Thymus (tissue), 11 donors: ENCODE results near the gene ZNF581. TPM values are rescaled to one million over a fixed set of nuclear protein-coding genes. Genes with fewer than 3 reads are reported as not detected.
A peak's percentile ranks its signal among the peaks of the same experiment; 100 is the strongest.

Experiments used
- DNase-seq, 9 donors: peaks; one replicate each; pipeline ENCODE4 v3.0.0-alpha.2; 2013; ENCODE audit warnings: low spot score in 9 of 9, low read depth in 6 of 9, missing footprints in 1 of 9
- H3K27ac ChIP-seq, 2 donors: one replicate each; pipeline ENCODE4 v1.5.1; 2013; ENCODE audit warnings: control low read depth in 1 of 2, low read depth in 1 of 2, low read length in 1 of 2, mild to moderate bottlenecking in 1 of 2, moderate library complexity in 1 of 2
- H3K27me3 ChIP-seq, 2 donors: one replicate each; pipeline ENCODE4 v1.5.1; 2013; ENCODE audit warnings: low read length in 1 of 2; ENCODE audit not compliant: control insufficient read depth in 2 of 2, insufficient read depth in 1 of 2
- H3K36me3 ChIP-seq, 2 donors: one replicate each; pipeline ENCODE4 v1.5.1; 2013; ENCODE audit warnings: low read length in 1 of 2, mild to moderate bottlenecking in 1 of 2, moderate library complexity in 1 of 2; ENCODE audit not compliant: control insufficient read depth in 2 of 2, insufficient read depth in 2 of 2
- H3K4me1 ChIP-seq, 2 donors: one replicate each; pipeline ENCODE4 v1.5.1; 2013; ENCODE audit warnings: low read length in 2 of 2; ENCODE audit not compliant: control insufficient read depth in 2 of 2, insufficient read depth in 2 of 2
- H3K4me3 ChIP-seq, 2 donors: one replicate each; pipeline ENCODE4 v1.5.1; 2013; ENCODE audit warnings: low read length in 2 of 2, control low read depth in 1 of 2, mild to moderate bottlenecking in 1 of 2
- H3K9me3 ChIP-seq, 2 donors: one replicate each; pipeline ENCODE4 v1.5.1; 2013; ENCODE audit warnings: low read length in 1 of 2, mild to moderate bottlenecking in 1 of 2; ENCODE audit not compliant: control insufficient read depth in 2 of 2, insufficient read depth in 1 of 2
- WGBS: extraction: QIAGEN DNeasy Blood & Tissue Kit; methylation state at CpG from one replicate; pipeline ENCODE4 v1.1.7; 2013; 5-methylcytosine and 5-hydroxymethylcytosine counted together
- polyA plus RNA-seq: library from polyadenylated mRNA; stranded (reverse); fragments of 200-250 nt; gene quantifications from one replicate; pipeline ENCODE4 v1.2.3, GENCODE V29; 2013
- total RNA-seq: library from RNA; stranded (reverse); fragments of 120-200 nt; gene quantifications from one replicate; pipeline ENCODE4 v1.2.4, GENCODE V29; 2013
- donor health status: healthy.

The ZNF581 gene
- total and polyA plus RNA-seq, 2 donors, result 19.0 to 22.9 TPM

- Histone ChIP-seq H3K9me3 (no peaks in the 10 kb centered on the region), H3K36me3 (peaks cover 13 to 29% of the 10 kb centered on the region in 2 donors), H3K4me1 (peaks cover 14 to 32% of the 10 kb centered on the region in 2 donors), H3K27ac (peak within 1 kb of the TSS; percentile 100), H3K4me3 (peak within 1 kb of the TSS; percentile 89 to 97), H3K27me3 (no peaks in the 10 kb centered on the region)
- peak in 7 of 9 donors; percentile 71 to 94 (median 85) for DNase-seq
- under 1% methylated on average over 94 of the region's 95 CpGs for WGBS
Observed at GRCh38 chr19:55654868-55655647, 11.6 kb downstream of the ZNF581 start, which contains the start of gene U2AF2. Gene U2AF2, plus strand, starts transcription at chr19:55655035. Its CDS starts 70 bp downstream, at chr19:55655105.

GRCh38 chr19:55655648-55656040, 12.2 kb downstream of the ZNF581 start:
- Histone ChIP-seq H3K9me3 (no peaks in the 10 kb centered on the region), H3K27me3 (no peaks in the 10 kb centered on the region), H3K36me3 (peaks cover 19 to 35% of the 10 kb centered on the region in 2 donors), H3K4me3 (peak overlapping the region; percentile 89 to 97), H3K4me1 (peaks cover 14 to 32% of the 10 kb centered on the region in 2 donors), H3K27ac (peak overlapping the region; percentile 100)
- WGBS, result under 1% methylated on average over 19 of the region's 19 CpGs
- no peak for DNase-seq

GRCh38 chr19:55656552-55656951, 13.1 kb downstream of the ZNF581 start:
- no peak overlapping the region for H3K27ac ChIP-seq
- peaks cover 14 to 32% of the 10 kb centered on the region in 2 donors for H3K4me1 ChIP-seq
- no peaks in the 10 kb centered on the region for H3K27me3 ChIP-seq
- no peaks in the 10 kb centered on the region for H3K9me3 ChIP-seq
- peak overlapping the region; percentile 89 to 97 for H3K4me3 ChIP-seq
- H3K36me3 ChIP-seq, result peaks cover 28 to 43% of the 10 kb centered on the region in 2 donors
- no peak for DNase-seq
- WGBS, result 72% methylated on average over 7 of the region's 7 CpGs

- H3K4me3 ChIP-seq, result peak overlapping the region in 1 of 2 donors; percentile 7
- H3K27me3 ChIP-seq, result no peaks in the 10 kb centered on the region
- no peak overlapping the region for H3K27ac ChIP-seq
- DNase-seq, result no peak
- H3K36me3 ChIP-seq, result peaks cover 34 to 47% of the 10 kb centered on the region in 2 donors
- H3K4me1 ChIP-seq, result peaks cover 14 to 32% of the 10 kb centered on the region in 2 donors
- 75% methylated on average over 18 of the region's 18 CpGs for WGBS
- no peaks in the 10 kb centered on the region for H3K9me3 ChIP-seq
Observed at GRCh38 chr19:55656988-55657747, 13.7 kb downstream of the ZNF581 start.

- H3K9me3 ChIP-seq, result no peaks in the 10 kb centered on the region
- H3K27ac ChIP-seq, result no peak overlapping the region
- no peak overlapping the region for H3K4me3 ChIP-seq
- H3K27me3 ChIP-seq, result no peaks in the 10 kb centered on the region
- peaks cover 14 to 27% of the 10 kb centered on the region in 2 donors for H3K4me1 ChIP-seq
- H3K36me3 ChIP-seq, result peaks cover 52 to 63% of the 10 kb centered on the region in 2 donors
- DNase-seq, result no peak
- WGBS, result 97% methylated on average over 37 of the region's 37 CpGs
Observed at GRCh38 chr19:55658846-55659459, 15.5 kb downstream of the ZNF581 start.

GRCh38 chr19:55659822-55660221, 16.4 kb downstream of the ZNF581 start:
- peaks cover 61 to 70% of the 10 kb centered on the region in 2 donors for H3K36me3 ChIP-seq
- 91% methylated on average over 9 of the region's 9 CpGs for WGBS
- no peak overlapping the region for H3K27ac ChIP-seq
- H3K4me3 ChIP-seq, result no peak overlapping the region
- no peaks in the 10 kb centered on the region for H3K9me3 ChIP-seq
- no peak for DNase-seq
- peaks cover 14 to 27% of the 10 kb centered on the region in 2 donors for H3K4me1 ChIP-seq
- H3K27me3 ChIP-seq, result no peaks in the 10 kb centered on the region

GRCh38 chr19:55660404-55660803, 17.0 kb downstream of the ZNF581 start:
- WGBS, result 96% methylated on average over 12 of the region's 12 CpGs
- H3K4me3 ChIP-seq, result no peak overlapping the region
- peaks cover 14 to 27% of the 10 kb centered on the region in 2 donors for H3K4me1 ChIP-seq
- H3K9me3 ChIP-seq, result no peaks in the 10 kb centered on the region
- H3K27ac ChIP-seq, result no peak overlapping the region
- peaks cover 65 to 74% of the 10 kb centered on the region in 2 donors for H3K36me3 ChIP-seq
- no peak for DNase-seq
- H3K27me3 ChIP-seq, result no peaks in the 10 kb centered on the region

- DNase-seq, result no peak
- H3K27ac ChIP-seq, result no peak overlapping the region
- H3K27me3 ChIP-seq, result no peaks in the 10 kb centered on the region
- 94% methylated on average over 16 of the region's 16 CpGs for WGBS
- no peaks in the 10 kb centered on the region for H3K9me3 ChIP-seq
- peaks cover 12 to 25% of the 10 kb centered on the region in 2 donors for H3K4me1 ChIP-seq
- H3K36me3 ChIP-seq, result peaks cover 70 to 79% of the 10 kb centered on the region in 2 donors
- H3K4me3 ChIP-seq, result no peak overlapping the region
Observed at GRCh38 chr19:55660991-55661390, 17.5 kb downstream of the ZNF581 start.
